Middle frontal gyrus (tissue), 1 donor: ENCODE measurements around the gene G3BP1.
"Not testable (repeated sequence)": the region's sequence is repeated elsewhere in the genome, so short reads cannot be mapped to it uniquely, and the experiment has no call there.

ENCODE experiments used
- DNase-seq: peaks from one replicate; pipeline ENCODE4 v3.0.0-alpha.2; 2015; ENCODE audit warnings: low spot score; ENCODE audit errors: extremely low spot score

Gene G3BP1

DNA sequence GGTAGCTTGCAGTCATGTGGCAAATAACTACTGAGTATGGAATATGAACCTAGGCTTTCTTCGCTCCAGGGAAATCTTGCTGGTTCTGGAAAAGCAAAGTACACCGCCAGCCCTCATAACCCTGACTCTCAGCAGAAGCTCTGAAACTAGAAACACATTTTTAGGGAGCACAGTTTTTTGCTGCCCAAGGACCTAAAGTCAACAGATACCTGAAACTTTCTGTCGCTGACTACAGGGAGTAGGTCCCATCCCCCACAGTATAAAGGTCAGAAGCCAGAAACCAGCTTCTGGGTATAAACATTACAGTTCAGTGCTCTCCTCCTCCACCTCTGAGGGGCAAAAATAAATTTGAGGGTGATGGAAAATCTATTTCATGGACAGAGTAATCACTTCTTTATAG is 16.4 kb upstream of the G3BP1 start:
- DNase-seq: no peak

DNA sequence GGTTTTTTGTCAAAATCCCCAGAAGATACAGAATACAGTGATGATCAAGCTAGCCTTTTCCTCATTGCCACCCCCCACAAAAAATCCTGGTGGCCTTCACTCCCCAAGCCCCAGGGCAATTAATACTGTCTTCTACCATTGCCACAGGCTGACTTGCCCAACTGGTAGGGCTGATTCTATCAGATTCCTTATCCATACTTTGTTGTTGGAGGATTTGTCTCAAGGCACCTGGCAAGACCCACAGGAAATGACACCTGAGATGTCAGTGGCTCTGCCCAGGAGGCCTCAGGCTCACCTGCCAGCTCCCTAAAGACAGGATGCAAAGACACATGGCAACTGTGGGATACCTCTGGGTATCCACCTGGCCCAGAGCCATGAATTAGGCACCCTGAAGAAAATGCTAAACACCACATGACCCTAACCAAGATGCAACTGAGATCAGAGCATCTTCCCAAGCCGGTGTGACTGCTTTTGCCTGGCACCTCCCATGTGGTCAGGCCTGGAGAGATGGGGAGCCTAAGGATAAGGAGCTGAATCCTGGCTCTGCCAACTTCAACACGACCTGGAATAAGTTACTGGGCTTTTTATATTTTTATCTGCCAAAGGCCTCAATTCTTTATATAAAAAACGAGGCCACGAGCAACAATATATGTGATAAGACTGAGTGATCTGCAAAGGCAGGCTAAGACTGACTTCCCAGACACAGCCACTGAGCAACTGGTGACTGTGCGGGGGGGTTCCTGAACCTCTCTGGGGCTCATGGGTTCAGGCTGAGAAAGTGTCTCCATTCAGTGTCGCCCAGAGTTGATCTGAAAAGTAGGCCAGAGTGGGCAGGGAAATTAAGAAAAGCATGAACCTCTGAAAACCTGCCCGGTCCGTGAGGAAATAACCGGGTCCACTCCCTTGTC is 14.3 kb upstream of the G3BP1 start:
- DNase-seq: no peak

DNA sequence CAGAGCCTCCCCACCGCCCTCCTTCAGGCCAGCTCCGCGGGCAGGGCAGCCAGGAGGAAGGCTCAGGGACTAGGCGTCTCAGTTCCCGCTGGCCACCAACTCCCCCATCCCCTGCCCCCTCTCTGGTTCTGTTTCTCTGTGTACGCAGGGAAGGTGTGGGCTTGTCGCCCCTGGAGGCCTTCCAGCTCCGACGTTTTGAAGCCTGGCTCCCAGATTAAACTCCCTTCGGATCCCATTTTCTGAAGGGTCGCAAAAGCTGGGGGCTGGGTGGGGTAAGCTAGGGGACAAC is 13.7 kb upstream of the G3BP1 start:
- no peak for DNase-seq

DNA sequence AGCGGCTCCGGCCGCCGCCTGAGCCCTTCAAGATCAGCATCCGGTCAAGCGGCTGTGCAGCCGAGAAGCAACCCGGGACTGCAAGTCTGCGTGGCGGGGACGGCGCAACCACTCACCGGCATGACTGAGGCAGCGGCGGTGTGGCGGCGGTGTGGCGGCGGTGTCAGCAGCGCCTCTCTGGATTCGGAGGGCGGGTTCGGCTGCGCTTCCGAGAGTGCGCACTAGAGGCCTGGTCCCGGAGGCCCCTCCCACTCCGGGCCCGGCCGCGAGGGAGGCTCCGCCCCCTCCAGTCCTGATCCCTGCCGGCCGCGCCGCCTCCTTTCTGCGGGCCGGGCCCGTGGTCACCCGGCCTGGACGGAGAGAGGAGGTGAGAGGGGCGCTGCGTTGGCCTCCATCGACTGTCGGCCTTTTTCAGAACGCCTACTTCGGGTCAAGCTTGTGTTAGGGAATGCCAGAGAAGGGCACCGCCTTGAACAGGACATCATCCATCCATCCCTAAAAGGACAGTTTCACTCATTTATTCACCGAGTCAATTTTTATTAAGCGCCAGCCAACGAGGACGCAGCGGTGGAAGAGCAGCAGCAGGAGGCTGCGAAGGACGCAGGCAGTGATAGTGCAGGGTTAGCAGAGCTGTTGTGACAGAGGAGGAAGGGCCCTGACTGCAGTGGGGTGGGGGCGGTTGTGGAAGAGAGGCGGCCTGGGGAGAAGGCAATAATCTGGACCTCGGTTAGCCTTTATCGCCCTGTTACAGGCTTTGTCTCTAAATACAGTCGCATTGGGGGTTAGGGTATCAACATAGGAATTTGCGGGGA is 13.1 kb upstream of the G3BP1 start, which contains the start of gene ATOX1:
TSS of gene ATOX1 (minus strand) at position 202 of the 812 bp plus-strand sequence. CDS start at position 122, 80 bp downstream.
- DNase-seq: peak; percentile 91

DNA sequence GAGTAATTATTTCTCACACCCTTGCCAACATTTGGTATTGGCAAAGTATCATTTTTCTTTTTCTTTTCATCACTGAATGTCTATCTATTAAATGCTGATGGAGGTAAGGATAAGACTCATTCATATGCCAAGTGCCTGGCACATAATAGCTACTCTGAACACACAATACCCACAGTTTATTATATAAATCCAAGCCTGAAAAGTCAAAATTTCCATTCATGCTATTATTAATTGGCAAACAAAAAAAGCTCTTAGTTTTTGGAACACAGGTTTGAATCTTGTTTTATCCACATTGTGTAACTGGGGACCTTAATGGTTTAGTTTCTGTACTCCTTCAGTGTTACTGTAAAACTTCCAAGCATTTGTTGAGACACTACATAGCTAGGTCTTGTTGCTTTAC is 7.0 kb upstream of the G3BP1 start:
- no peak for DNase-seq

DNA sequence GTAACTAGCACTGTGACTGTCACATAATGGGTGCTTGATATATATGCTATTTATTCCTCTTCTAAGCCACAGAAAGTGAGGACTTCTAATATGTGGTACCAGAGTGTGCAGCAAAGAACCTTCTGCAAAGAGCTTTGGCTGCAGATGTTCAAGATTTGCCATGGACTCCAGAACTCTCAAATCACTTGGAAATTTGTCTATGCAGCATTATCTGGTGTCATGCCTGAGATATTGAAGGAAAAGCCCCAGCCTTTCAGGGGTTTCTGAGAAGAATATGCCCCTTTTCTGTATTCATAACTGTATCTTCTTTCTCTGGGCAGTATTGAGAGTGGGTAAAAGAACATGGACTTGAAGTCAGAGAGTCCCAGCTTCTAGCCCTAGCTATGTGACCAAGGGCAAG is 4.8 kb upstream of the G3BP1 start:
- no peak for DNase-seq

DNA sequence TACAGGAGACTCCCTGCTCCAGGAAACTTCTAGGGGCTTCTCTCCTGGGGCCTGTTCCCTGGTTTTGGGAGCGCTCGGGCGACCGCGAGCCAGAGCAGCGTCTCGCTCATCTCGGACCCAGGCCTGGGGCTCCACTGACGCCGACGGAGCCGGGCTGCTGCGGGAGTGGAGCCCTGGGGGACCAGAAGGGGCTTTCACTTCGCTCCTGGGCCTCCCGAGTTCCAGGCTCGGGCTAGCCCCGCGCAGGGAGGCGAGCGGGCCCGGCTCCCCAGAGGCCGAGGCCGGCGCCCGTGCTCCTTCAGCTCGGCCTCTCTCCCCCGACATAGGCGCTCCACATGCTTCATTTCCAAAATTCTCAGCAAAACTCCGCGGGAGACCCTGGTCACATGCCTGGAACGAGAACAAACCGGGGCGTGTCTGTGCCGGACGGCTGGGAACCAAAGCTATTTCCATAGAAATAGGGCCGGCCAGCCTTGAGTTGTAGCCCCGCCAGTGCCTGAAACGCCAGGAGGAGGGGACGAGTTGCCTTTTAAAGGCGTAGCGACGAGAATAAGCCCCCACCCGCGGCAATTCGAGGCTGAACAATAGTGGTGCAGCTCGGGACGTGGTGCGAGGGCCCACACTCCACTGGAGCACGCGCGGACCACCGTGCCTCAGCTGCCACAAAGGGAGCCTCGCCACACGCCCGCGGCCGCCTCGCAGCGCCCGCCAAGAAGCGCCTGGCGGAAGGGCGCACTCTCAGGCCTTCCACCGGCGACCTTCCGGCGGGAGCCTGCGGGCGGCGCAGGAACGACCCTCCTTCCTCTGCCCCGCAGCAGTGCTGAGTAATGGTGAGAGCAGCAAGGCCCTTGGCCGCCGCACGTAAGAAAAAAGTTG is 1.1 kb upstream of the G3BP1 start:
- peak; percentile 44 for DNase-seq

DNA sequence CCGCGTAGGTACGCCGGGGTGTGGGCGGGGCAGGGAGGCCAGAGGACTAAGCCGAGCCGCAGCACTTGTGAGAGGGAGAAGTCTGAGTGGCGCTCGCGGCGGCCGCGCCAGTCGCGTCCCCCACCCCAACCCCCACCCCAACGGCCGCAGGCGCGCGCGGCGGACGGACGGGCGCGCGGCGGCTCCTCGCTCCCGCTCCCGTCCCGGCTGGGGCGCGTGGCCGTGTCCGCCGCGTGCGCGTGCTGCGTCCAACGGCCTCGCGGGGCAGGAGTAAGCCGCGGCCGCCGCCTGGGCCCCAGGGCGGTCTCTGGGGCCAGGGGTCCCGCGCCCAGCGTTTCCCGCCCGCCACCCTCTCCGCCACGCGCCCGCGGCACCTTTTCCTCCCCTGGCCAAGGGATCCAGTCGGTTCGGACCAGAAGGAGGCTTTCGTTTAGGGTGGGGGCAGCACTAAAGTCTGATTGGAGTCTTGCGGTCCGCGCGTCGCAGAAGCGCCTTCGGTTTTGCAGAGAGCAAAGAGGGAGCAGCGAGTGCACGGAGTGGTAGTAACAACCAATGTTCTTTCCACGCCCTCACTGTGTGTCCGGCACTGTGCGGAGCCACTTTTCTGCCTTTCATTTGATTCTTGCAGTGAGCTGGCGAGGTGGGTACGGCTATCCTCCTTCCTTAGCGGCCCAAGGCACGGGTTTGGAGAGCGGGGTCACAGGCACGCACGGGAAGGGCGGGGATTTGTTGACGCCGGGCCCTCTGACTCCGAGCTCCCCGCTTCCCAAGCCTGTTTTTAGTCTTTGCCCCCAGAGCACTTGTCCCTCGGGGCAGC is 483 bp downstream of the G3BP1 start:
- no peak for DNase-seq

DNA sequence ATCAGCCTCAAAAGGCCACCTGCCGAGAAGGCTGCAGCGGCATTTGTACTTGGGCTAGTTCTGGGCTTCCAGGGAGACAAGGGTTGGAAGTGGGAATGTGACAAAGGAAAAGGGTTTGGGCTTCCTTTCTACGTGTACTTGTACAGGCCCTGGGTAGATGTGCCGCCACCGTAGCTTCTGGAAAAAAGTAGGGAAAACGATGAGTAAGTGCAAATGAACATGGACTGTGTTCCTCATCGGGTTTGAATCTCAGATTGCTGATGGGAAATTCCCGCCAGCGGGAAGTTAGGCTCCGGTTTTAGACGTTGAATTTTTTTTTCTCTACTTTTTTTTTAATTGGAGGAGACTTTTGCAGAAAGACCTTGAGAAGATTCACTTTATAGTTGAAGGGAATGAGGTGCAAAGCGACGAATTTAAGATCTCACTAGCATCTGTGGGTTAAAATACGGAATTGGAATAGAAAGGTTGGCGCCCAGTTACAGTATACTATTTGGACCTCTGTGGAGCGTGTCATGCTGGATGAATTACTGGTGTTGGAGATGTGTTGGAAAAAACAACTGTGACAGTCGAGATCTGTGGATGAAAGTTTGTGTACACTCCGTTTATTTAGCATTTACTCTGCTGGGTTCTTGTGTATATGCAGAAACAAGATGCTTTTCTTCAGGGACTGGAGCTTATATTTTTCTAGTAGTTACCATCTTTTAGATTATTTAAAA is 1.2 kb downstream of the G3BP1 start:
- no peak for DNase-seq

DNA sequence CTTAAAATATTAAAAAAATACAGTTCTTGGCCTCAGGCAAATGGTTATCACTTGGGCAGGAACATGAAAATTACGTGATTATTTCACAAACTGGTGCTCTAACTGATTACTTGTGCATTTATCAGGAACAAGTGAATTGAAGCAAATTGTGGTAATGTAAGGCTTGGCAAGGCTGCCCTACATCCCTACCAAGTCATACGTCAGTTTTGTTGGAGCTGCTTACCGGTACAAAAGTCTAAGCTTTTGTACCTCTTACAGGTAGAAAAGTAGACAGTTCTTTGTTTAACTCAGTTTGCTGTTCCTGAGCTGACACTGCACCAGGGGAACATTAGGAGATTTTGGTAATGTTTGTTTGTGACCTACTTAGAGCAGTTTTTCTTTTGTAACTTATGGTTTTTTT is 2.2 kb downstream of the G3BP1 start:
- DNase-seq: no peak

DNA sequence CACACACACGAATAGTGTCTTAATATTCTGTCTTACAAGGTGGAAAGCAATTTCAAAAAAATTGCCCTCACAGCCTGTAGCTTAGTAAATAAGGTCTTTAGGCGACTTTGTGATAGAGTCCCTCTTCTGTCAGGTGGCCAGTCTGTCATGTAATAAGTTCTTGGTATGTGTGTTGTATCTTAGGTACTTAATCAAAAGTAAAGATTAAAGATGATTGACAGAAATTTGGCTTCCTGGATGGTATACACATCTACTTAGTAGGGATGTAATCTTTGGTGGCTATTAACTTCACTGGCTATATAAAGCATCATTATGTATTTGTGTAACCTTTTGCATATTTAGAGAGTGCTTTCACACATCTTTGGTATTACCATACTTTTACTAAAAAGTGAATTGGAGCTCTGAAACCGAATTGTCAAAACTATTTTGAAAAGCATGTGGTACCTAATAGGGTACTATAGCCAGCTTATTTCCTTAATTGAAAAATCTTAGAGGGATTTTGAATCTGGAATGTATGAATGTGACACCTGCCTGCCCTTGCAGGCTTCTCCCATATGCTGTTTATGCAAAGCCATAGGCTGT is 3.4 kb downstream of the G3BP1 start:
- no peak for DNase-seq

DNA sequence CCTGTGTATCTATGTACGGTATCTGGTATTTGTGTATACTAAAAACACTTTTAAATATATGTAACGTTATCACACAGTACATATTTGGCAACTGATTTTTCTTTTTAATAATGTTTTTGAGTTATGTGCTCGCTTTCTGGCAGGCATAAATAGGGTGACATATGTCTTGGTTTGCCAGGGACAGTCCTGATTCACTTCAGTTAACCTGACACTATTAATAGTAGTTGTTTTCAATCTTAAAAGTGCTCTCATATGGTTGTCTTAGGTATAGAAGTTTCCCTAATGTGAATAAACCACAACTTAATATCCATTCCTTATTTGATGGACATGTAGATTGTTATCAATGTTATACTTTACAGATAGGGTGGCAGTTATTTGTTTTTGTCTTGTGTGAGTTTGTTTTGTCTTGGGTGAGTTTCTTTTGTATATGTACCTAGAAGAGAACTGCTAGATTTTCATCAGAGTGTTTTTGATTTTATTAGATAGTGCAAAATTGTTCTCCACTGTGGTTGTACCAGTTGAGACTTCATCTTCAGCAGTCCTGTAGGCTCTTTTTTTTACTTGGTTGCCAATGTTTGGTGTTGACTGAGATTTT is 7.9 kb downstream of the G3BP1 start:
- DNase-seq: no peak

DNA sequence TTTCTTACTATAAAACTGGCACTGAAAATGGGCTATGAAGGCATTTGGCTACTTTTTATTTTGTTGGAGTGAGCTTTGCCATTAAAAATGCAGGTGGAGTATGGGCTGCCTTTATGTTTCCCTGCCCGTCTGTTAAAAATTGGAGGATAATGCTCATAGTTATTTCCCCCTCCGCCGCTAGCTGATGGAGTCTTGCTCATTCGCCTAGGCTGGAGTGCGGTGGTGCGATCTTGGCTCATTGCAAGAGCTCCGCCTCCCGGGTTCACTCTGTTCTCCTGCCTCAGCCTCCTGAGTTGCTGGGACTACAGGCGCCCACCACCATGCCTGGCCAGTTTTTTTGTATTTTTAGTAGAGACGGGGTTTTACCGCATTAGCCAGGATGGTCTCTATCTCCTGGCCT is 8.6 kb downstream of the G3BP1 start:
- DNase-seq: no peak

DNA sequence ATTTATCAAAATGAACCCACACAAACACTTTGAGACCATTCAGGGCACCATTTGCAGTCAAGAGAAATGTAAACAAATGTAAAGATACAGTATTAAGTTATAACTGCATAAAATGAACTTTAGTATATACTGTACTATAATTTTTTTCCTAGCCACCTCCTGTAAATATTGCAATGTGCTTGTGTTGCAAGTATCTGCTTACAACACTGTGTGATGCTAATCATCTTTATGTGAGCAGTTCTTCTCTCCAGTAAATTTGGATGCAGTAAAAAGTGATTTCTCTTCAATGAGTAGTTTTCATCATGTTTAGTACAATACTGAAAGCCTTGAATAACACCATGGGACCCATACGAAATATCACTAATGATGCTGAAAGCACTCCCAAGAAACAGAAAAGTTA is 9.4 kb downstream of the G3BP1 start:
- DNase-seq: no peak

DNA sequence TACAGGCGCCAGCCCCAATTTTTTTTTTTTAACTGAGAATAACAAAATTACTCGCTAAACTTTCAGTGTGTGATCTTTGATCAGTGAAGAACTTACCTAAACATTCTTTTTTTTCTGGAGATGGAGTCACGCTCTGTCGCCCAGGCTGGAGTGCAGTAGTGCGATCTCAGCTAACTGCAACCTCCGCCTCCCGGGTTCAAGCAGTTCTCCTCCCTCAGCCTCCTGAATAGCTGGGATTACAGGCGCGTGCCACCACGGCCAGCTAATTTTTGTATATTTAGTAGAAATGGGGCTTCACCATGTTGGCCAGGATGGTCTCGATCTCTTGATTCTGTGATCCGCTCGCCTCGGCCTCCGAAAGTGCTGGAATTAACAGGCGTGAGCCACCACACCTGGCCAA is 11.9 kb downstream of the G3BP1 start:
- DNase-seq: not testable (repeated sequence)

DNA sequence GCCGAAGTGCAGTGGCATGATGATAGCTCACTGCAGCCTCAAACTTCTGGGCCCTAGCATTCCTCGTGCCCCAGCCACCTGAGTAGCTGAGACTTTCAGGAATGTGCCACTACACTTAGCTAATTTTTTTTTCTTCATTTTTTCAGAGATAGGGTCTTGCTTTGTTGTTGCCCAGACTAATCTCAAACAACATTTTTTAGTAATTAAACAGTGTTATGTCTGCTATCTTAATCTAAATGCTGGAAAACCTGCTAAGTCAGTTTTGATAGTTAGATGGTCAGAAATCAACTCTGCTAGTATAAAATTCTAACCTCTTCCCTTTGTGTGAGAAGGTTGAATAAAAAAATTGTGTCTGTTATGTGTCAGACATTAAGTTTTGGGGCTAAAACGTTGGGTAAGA is 12.4 kb downstream of the G3BP1 start:
- no peak for DNase-seq

DNA sequence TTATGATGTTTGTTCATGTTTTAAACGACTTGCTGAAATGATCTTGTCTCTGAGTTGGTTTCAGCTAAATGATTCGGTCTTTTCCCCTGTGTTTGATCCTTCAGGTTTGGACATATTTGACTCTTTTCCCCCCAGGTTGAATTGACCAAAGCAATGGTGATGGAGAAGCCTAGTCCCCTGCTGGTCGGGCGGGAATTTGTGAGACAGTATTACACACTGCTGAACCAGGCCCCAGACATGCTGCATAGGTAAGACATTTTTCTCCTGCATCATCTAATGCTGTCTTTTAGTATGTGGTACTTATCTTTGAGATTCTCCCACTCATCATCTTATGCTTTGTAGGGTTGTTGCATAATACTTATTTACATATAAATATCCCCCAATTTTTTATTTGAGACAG is 14.7 kb downstream of the G3BP1 start:
- no peak for DNase-seq

DNA sequence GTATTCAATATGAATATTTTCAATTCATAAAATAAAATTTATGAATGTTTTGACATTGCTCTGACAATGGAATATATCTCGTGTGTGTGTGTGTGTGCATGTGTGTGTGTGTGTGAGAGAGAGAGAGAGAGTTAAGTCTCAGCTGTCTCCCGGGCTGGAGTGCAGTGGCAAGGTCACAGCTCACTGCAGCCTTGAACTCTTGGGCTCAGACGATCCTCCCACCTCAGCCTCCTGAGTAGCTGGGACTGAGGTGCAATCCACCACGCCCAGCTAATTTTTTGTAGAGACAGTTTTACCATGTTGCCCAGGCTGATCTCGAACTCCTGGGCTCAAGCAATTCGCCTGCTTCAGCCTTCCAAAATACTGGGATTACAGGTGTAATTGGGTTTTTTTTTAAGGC is 16.1 kb downstream of the G3BP1 start:
- no peak for DNase-seq

DNA sequence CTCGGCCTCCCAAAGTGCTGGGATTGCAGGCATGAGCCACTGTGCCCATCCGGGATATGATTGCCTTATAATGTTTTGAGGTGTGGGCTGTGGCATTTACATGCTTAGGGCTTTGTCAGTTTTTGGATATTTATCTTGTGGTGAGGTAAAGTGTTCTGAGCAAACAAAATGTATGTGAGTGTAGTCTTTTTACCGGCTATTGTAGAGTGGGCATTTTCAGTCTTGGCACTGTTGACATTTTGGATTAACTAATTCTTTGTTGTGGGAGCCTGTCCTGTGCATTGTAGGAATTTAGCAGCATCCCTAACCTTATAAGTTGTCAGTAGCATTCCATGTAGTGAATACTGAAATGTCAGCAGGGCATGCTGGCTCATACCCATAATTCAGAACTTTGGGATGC is 21.6 kb downstream of the G3BP1 start:
- no peak for DNase-seq
